Keratinocyte (primary cell): ENCODE measurements around the gene LGR4.

Experiments used
- EZH2 ChIP-seq: IDR thresholded peaks from one replicate; pipeline ENCODE4 v1.6.1; 2012; ENCODE audit warnings: inconsistent platforms, mild to moderate bottlenecking, low read length, moderate library complexity
- TF ChIP-seq, protein P1 (sequence below), 3 experiments: IDR thresholded peaks in 1 of 3; conservative IDR thresholded peaks in 1 of 3; optimal IDR thresholded peaks in 1 of 3; 2 replicates in 2 of 3; 3 replicates in 1 of 3; pipeline versions ENCODE3 to v1.5.1; 2011; ENCODE audit warnings: low read length in 3 of 3, mild to moderate bottlenecking in 3 of 3, moderate library complexity in 2 of 3, control low read depth in 1 of 3, inconsistent platforms in 1 of 3; ENCODE audit not compliant: insufficient read depth in 2 of 3; ENCODE audit errors: extremely low read depth in 1 of 3

DNA sequence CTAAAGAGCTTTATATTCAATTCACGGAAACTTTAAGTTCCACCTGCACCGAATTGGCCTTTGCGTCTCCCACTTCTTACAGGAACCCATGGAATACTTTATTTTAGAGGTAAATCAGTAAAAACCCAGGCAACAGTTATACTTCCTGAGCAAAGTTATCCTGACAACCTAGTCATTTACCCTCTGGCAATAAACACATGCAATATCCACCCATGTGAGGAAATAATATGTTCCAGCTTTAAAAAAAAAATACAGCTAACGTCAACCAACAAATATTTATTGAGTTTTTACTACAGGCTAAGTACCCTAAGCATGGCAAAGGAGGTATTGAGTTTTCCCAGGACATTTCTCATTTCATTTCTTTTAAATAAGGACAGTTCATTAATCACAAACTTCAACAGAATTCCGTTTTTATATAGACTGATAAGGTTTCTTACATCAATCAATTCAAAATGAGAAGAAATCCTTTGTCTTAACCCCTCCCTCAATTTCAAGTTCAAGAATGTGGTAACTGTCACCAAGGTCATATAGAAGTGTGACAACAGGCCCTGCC is 71.2 kb downstream of the LGR4 start:
- TF ChIP-seq, protein P1, sequence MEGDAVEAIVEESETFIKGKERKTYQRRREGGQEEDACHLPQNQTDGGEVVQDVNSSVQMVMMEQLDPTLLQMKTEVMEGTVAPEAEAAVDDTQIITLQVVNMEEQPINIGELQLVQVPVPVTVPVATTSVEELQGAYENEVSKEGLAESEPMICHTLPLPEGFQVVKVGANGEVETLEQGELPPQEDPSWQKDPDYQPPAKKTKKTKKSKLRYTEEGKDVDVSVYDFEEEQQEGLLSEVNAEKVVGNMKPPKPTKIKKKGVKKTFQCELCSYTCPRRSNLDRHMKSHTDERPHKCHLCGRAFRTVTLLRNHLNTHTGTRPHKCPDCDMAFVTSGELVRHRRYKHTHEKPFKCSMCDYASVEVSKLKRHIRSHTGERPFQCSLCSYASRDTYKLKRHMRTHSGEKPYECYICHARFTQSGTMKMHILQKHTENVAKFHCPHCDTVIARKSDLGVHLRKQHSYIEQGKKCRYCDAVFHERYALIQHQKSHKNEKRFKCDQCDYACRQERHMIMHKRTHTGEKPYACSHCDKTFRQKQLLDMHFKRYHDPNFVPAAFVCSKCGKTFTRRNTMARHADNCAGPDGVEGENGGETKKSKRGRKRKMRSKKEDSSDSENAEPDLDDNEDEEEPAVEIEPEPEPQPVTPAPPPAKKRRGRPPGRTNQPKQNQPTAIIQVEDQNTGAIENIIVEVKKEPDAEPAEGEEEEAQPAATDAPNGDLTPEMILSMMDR (optimal IDR thresholded peaks at IDR 0.05 in 1 of 3, IDR thresholded peaks at IDR 0.05 in 1 of 3, conservative IDR thresholded peaks at IDR 0.05 in 1 of 3; ENCODE audit: extremely low read depth in 1 of 3, insufficient read depth in 2 of 3, low read length in 3 of 3): no peak
- TF ChIP-seq EZH2: no peak
